WTC11 (cell line): ENCODE results near the gene SETX. TPM values are rescaled to one million over a fixed set of nuclear protein-coding genes. Genes with fewer than 3 reads are reported as not detected.

Source experiments
- ATAC-seq: fragments of 200-7000 bp; cut with Tn5 transposase; 2 replicates; pipeline ENCODE4 v1.10.0; 2021; ENCODE audit warnings: mild to moderate bottlenecking, moderate library complexity
- CTCF ChIA-PET: fragments of 300-600 bp; sonication (Branson Sonifier 250); formaldehyde crosslinking; loops from one replicate; lab custom pipeline; 2021; ENCODE audit warnings: antibody characterized with exemption; lab: Charles Lee
- POLR2A ChIA-PET: fragments of 350-600 bp; sonication (Branson Sonifier 250); formaldehyde crosslinking; loops from one replicate; lab custom pipeline; 2021; ENCODE audit warnings: antibody characterized with exemption; lab: Charles Lee
- DNase-seq: peaks from one replicate; pipeline ENCODE4 v3.0.0; 2021; ENCODE audit warnings: low spot score
- H3K27ac Mint-ChIP-seq: 2 replicates; pipeline ENCODE4 v1.8.0; 2021; ENCODE audit warnings: mixed read lengths
- H3K27me3 Mint-ChIP-seq: 2 replicates; pipeline ENCODE4 v1.8.0; 2021; ENCODE audit warnings: low read depth, mild to moderate bottlenecking, moderate library complexity, mixed read lengths
- H3K36me3 Mint-ChIP-seq: 2 replicates; pipeline ENCODE4 v1.8.0; 2021; ENCODE audit warnings: mixed read lengths
- H3K4me1 Mint-ChIP-seq: 2 replicates; pipeline ENCODE4 v1.8.0; 2022; ENCODE audit warnings: mixed read lengths
- H3K4me3 Mint-ChIP-seq: 2 replicates; pipeline ENCODE4 v1.8.0; 2021; ENCODE audit warnings: mild to moderate bottlenecking, moderate library complexity, mixed read lengths
- H3K9me3 Mint-ChIP-seq: 2 replicates; pipeline ENCODE4 v1.8.0; 2021; ENCODE audit warnings: mixed read lengths
- CREM ChIP-seq: sonication (generic); formaldehyde crosslinking; IDR thresholded peaks from 2 replicates; pipeline ENCODE4 v1.8.1; 2022; ENCODE audit warnings: mild to moderate bottlenecking, missing genetic modification reagents, moderate library complexity
- GABPB1 ChIP-seq: sonication (generic); formaldehyde crosslinking; IDR thresholded peaks from 2 replicates; pipeline ENCODE4 v1.8.1; 2023; ENCODE audit warnings: mild to moderate bottlenecking, missing genetic modification reagents
- HMGA2 ChIP-seq: fragments of 250-450 bp; sonication (Bioruptor Pico); IDR thresholded peaks from 2 replicates; pipeline ENCODE4 v1.4.0; 2021; ENCODE audit warnings: mild to moderate bottlenecking, moderate library complexity
- IRF2 ChIP-seq: sonication (generic); formaldehyde crosslinking; IDR thresholded peaks from 2 replicates; pipeline ENCODE4 v1.8.0; 2022; ENCODE audit warnings: low read depth, missing genetic modification reagents, borderline replicate concordance
- NFYB ChIP-seq: sonication (generic); formaldehyde crosslinking; conservative IDR thresholded peaks from 2 replicates; pipeline ENCODE4 v1.8.0; 2022; ENCODE audit warnings: low read depth, missing genetic modification reagents
- NR2C2 ChIP-seq: sonication (generic); formaldehyde crosslinking; IDR thresholded peaks from 2 replicates; pipeline ENCODE4 v1.8.0; 2022; ENCODE audit warnings: mild to moderate bottlenecking, missing genetic modification reagents
- SMAD4 ChIP-seq: sonication (generic); formaldehyde crosslinking; IDR thresholded peaks from 2 replicates; pipeline ENCODE4 v1.8.0; 2022; ENCODE audit warnings: mild to moderate bottlenecking, missing genetic modification reagents
- ZNF219 ChIP-seq: sonication (generic); formaldehyde crosslinking; IDR thresholded peaks from 2 replicates; pipeline ENCODE4 v1.8.0; 2023; ENCODE audit warnings: missing genetic modification reagents, mild to moderate bottlenecking, borderline replicate concordance
- ZNF263 ChIP-seq: sonication (generic); formaldehyde crosslinking; IDR thresholded peaks from 2 replicates; pipeline ENCODE4 v1.8.1; 2022; ENCODE audit warnings: low read depth, mild to moderate bottlenecking, moderate library complexity, missing genetic modification reagents
- ZNF317 ChIP-seq: sonication (generic); formaldehyde crosslinking; IDR thresholded peaks from 2 replicates; pipeline ENCODE4 v1.8.1; 2023; ENCODE audit warnings: low read depth, mild to moderate bottlenecking, moderate library complexity, missing genetic modification reagents, borderline replicate concordance
- ZNF396 ChIP-seq: fragments of 250-450 bp; sonication (Bioruptor Pico); IDR thresholded peaks from 2 replicates; pipeline ENCODE4 v1.8.0; 2021; ENCODE audit warnings: mild to moderate bottlenecking, moderate library complexity, borderline replicate concordance
- total RNA-seq: library from RNA; stranded (reverse); gene quantifications from 3 replicates; pipeline ENCODE4 v1.2.3, GENCODE V29; 2021
- TF ChIP-seq, protein P1 (sequence below): sonication (generic); formaldehyde crosslinking; IDR thresholded peaks from 2 replicates; pipeline ENCODE4 v1.8.0; 2023; ENCODE audit warnings: mild to moderate bottlenecking, missing genetic modification reagents
- TF ChIP-seq, protein P2 (sequence below): fragments of 200-600 bp; IDR thresholded peaks from 2 replicates; pipeline ENCODE4 v1.8.0; 2022; ENCODE audit warnings: antibody characterized with exemption
- TF ChIP-seq, protein P3 (sequence below): sonication (generic); formaldehyde crosslinking; IDR thresholded peaks from 2 replicates; pipeline ENCODE4 v1.8.1; 2022; ENCODE audit warnings: low read depth, missing genetic modification reagents, borderline replicate concordance
- TF ChIP-seq, protein P4 (sequence below): sonication (generic); formaldehyde crosslinking; IDR thresholded peaks from 2 replicates; pipeline ENCODE4 v1.8.1; 2022; ENCODE audit warnings: mild to moderate bottlenecking, moderate library complexity, missing genetic modification reagents
- TF ChIP-seq, protein P5 (sequence below): sonication (generic); formaldehyde crosslinking; IDR thresholded peaks from 2 replicates; pipeline ENCODE4 v1.8.1; 2023; ENCODE audit warnings: mild to moderate bottlenecking, missing genetic modification reagents, moderate library complexity

The SETX gene
- total RNA-seq, 1 experiment from 2014 or later = 30.1 TPM

DNA sequence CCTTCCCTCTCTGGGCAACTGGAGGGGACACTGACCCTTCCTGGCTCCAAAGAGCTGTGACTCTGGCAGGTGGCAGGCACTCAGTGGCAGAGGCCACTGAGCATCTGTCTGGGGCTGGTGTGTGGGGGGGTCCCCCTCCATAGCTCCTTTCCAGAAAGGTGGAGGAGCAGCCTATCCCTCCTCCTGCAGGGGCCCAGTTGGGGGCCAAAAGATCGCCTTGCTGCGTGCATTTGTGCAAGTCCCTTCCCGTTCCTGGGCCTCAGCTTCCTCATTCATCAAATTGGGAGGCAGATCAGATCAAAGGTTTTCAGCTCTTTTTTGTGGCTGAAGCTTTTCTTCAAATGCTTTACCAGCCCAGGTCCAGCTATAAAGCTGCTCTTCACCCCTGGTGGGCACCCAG, 115.3 kb downstream of the SETX start (continued):
- TF ChIP-seq, protein P1, sequence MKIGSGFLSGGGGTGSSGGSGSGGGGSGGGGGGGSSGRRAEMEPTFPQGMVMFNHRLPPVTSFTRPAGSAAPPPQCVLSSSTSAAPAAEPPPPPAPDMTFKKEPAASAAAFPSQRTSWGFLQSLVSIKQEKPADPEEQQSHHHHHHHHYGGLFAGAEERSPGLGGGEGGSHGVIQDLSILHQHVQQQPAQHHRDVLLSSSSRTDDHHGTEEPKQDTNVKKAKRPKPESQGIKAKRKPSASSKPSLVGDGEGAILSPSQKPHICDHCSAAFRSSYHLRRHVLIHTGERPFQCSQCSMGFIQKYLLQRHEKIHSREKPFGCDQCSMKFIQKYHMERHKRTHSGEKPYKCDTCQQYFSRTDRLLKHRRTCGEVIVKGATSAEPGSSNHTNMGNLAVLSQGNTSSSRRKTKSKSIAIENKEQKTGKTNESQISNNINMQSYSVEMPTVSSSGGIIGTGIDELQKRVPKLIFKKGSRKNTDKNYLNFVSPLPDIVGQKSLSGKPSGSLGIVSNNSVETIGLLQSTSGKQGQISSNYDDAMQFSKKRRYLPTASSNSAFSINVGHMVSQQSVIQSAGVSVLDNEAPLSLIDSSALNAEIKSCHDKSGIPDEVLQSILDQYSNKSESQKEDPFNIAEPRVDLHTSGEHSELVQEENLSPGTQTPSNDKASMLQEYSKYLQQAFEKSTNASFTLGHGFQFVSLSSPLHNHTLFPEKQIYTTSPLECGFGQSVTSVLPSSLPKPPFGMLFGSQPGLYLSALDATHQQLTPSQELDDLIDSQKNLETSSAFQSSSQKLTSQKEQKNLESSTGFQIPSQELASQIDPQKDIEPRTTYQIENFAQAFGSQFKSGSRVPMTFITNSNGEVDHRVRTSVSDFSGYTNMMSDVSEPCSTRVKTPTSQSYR = no peak
- TF ChIP-seq IRF2 (CRISPR knock-in tag) = no peak
- no peak for TF ChIP-seq SMAD4 (CRISPR knock-in tag)
- TF ChIP-seq ZNF219 (CRISPR knock-in tag) = no peak

DNA sequence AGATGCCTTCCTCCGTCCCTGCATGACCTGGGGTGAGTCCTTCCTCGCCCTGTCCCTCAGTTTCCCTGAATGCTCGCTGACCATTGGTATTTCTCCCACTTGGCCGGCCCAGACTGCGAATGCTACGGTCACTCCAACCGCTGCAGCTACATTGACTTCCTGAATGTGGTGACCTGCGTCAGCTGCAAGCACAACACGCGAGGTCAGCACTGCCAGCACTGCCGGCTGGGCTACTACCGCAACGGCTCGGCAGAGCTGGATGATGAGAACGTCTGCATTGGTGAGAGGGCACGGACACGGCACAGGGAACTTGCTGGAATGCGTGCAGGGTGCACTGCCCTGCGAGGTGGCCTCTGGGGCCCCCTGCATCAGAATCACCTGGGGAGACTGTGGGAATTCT, 115.8 kb downstream of the SETX start:
- CTCF ChIA-PET = interaction anchor here (1.1 to 10.1 kb wide), 9 partner anchors 10 to 77 kb away, joined by 3 to 343 read pairs (median 5); partner anchors contain the start of gene NTNG2
- TF ChIP-seq ZNF396 (CRISPR knock-in tag) (no peak), ZNF317 (CRISPR knock-in tag) (no peak), NR2C2 (CRISPR knock-in tag) (no peak), HMGA2 (CRISPR knock-in tag) (no peak)
- TF ChIP-seq, protein P2, sequence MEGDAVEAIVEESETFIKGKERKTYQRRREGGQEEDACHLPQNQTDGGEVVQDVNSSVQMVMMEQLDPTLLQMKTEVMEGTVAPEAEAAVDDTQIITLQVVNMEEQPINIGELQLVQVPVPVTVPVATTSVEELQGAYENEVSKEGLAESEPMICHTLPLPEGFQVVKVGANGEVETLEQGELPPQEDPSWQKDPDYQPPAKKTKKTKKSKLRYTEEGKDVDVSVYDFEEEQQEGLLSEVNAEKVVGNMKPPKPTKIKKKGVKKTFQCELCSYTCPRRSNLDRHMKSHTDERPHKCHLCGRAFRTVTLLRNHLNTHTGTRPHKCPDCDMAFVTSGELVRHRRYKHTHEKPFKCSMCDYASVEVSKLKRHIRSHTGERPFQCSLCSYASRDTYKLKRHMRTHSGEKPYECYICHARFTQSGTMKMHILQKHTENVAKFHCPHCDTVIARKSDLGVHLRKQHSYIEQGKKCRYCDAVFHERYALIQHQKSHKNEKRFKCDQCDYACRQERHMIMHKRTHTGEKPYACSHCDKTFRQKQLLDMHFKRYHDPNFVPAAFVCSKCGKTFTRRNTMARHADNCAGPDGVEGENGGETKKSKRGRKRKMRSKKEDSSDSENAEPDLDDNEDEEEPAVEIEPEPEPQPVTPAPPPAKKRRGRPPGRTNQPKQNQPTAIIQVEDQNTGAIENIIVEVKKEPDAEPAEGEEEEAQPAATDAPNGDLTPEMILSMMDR = no peak
- TF ChIP-seq, protein P1 = no peak
- TF ChIP-seq, protein P3, sequence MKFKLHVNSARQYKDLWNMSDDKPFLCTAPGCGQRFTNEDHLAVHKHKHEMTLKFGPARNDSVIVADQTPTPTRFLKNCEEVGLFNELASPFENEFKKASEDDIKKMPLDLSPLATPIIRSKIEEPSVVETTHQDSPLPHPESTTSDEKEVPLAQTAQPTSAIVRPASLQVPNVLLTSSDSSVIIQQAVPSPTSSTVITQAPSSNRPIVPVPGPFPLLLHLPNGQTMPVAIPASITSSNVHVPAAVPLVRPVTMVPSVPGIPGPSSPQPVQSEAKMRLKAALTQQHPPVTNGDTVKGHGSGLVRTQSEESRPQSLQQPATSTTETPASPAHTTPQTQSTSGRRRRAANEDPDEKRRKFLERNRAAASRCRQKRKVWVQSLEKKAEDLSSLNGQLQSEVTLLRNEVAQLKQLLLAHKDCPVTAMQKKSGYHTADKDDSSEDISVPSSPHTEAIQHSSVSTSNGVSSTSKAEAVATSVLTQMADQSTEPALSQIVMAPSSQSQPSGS (CRISPR knock-in tag) = no peak
- no peak overlapping the region for H3K27ac Mint-ChIP-seq
- POLR2A ChIA-PET = no interaction called here
- no peaks in the 10 kb centered on the region for H3K9me3 Mint-ChIP-seq
- DNase-seq (no peak), ATAC-seq (no peak)
- peaks cover 17% of the 10 kb centered on the region for H3K4me1 Mint-ChIP-seq
- H3K4me3 Mint-ChIP-seq = no peak overlapping the region
- peaks cover 33% of the 10 kb centered on the region for H3K27me3 Mint-ChIP-seq
- H3K36me3 Mint-ChIP-seq = no peaks in the 10 kb centered on the region

DNA sequence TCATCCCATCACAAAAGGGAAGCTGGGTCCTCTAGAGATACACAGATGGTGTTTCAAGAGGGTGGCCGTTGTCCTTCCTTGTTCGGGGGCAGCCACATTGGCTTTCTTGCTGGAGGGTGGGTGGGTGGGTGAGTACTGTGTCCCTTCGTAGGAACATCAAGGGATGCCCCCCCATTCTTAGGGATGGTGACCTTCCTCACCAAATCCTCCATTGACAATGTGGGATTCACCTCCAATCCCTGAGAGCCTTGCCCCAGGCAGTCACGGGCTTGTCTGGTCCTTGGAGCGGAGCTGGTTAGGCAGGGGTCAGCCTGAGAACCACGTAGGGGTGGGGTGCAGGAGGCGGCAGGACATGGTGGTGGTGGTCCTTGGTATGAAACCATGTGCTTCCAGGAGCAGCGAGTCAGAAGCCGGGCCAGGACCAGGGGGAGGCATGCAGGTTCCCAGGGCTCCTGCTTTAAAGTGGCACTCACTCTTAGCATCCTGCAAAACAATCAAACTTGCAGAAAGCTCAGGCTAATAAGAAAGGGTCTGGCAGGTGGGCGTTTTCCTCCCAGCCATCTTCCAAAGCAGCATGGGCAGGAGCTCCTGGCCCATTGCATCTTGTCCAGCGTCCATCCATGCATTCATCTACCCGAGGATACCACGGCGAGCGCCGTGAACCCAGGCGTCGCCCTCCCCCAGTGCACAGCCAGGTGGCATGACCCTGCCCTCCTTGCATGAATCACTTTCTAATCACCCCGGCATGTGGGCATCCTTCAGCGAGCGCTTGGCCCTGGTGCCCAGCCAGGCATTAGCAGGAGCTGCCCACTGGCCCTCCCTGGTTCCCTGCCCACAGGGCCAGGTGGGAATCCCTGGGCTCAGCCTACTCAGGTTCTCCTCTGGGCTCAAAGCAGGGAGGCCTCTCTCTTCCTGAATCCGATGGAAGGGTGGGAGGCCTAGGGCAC, 116.5 kb downstream of the SETX start:
- no peaks in the 10 kb centered on the region for H3K36me3 Mint-ChIP-seq
- no peak overlapping the region for H3K4me3 Mint-ChIP-seq
- H3K27me3 Mint-ChIP-seq = peaks cover 27% of the 10 kb centered on the region
- DNase-seq (no peak), ATAC-seq (no peak)
- H3K27ac Mint-ChIP-seq = no peak overlapping the region
- CTCF ChIA-PET = interaction anchor here (1.2 to 10.1 kb wide), 8 partner anchors 10 to 74 kb away, joined by 3 to 343 read pairs (median 8); no protein-coding TSS in a partner anchor
- POLR2A ChIA-PET = no interaction called here
- H3K9me3 Mint-ChIP-seq = no peaks in the 10 kb centered on the region
- H3K4me1 Mint-ChIP-seq = peaks cover 11% of the 10 kb centered on the region
- TF ChIP-seq CREM (CRISPR knock-in tag) (no peak), NR2C2 (CRISPR knock-in tag) (no peak), NFYB (CRISPR knock-in tag) (no peak), ZNF396 (CRISPR knock-in tag) (no peak), ZNF317 (CRISPR knock-in tag) (no peak), GABPB1 (CRISPR knock-in tag) (no peak), ZNF263 (CRISPR knock-in tag) (no peak)
- TF ChIP-seq, protein P4, sequence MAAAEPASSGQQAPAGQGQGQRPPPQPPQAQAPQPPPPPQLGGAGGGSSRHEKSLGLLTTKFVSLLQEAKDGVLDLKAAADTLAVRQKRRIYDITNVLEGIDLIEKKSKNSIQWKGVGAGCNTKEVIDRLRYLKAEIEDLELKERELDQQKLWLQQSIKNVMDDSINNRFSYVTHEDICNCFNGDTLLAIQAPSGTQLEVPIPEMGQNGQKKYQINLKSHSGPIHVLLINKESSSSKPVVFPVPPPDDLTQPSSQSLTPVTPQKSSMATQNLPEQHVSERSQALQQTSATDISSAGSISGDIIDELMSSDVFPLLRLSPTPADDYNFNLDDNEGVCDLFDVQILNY (CRISPR knock-in tag) = no peak
- TF ChIP-seq, protein P5, sequence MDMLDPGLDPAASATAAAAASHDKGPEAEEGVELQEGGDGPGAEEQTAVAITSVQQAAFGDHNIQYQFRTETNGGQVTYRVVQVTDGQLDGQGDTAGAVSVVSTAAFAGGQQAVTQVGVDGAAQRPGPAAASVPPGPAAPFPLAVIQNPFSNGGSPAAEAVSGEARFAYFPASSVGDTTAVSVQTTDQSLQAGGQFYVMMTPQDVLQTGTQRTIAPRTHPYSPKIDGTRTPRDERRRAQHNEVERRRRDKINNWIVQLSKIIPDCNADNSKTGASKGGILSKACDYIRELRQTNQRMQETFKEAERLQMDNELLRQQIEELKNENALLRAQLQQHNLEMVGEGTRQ (CRISPR knock-in tag) = no peak
- TF ChIP-seq, protein P1 = no peak
